Measurements from ENCODE around the gene KIR2DL3.

DNA sequence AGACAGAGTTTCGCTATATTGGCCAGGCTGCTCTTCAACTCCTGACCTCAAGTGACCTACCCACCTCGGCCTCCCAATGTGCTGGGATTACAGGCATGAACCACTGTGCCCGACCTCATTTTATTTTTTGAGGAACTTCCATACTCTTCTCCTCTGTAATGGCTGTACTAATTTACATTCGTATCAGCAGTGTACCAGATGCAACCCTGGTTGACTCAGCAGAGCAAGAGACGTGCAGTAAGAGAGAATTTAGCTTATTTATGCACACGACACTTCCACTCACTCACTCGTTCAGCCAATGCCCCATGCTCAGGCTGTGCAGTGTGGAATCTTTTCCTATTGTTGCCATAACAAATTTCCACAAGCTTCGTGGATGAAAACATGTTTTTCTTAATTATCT, 7.1 kb upstream of the KIR2DL3 start:
- TF ChIP-seq CTCF (conservative IDR thresholded peaks at IDR 0.05) (no peak), EZH2 (IDR thresholded peaks at IDR 0.05; ENCODE audit: low read depth) (no peak)

Data from PC-9 (cell line).